OCI-LY1 (cell line): Measurements from ENCODE around the gene NPM1.

Experiments
- H2AFZ ChIP-seq: fragments of 200-600 bp; sonication (generic), shearing (Covaris generic); 2 replicates; pipeline ENCODE4 v1.6.0; 2014; ENCODE audit warnings: antibody characterized with exemption, mild to moderate bottlenecking, low read length
- H3F3A ChIP-seq: fragments of 200-600 bp; sonication (generic), shearing (Covaris generic); 2 replicates; pipeline ENCODE4 v1.6.0; 2014; ENCODE audit warnings: mild to moderate bottlenecking, antibody characterized with exemption, low read length, moderate library complexity; ENCODE audit not compliant: insufficient read depth
- H3K27ac ChIP-seq: fragments of 200-600 bp; sonication (generic); 2 replicates; pipeline ENCODE4 v1.5.1; 2014; ENCODE audit warnings: low read length, mixed run types, mild to moderate bottlenecking, low read depth; ENCODE audit not compliant: poor library complexity, severe bottlenecking
- H3K27me3 ChIP-seq: fragments of 200-600 bp; sonication (generic); 2 replicates; pipeline ENCODE4 v1.6.0; 2014; ENCODE audit warnings: antibody characterized with exemption, mild to moderate bottlenecking, low read length, moderate library complexity; ENCODE audit not compliant: insufficient read depth
- H3K36me3 ChIP-seq: fragments of 200-600 bp; sonication (generic); 2 replicates; pipeline ENCODE4 v1.6.1; 2014; ENCODE audit warnings: mild to moderate bottlenecking, antibody characterized with exemption, low read length, moderate library complexity, mixed read lengths; ENCODE audit not compliant: insufficient read depth
- H3K4me1 ChIP-seq: fragments of 200-600 bp; sonication (generic); 2 replicates; pipeline ENCODE4 v1.5.1; 2014; ENCODE audit warnings: mild to moderate bottlenecking, low read length, moderate library complexity; ENCODE audit not compliant: insufficient read depth, severe bottlenecking
- H3K4me2 ChIP-seq: fragments of 200-600 bp; sonication (generic), shearing (Covaris generic); 2 replicates; pipeline ENCODE4 v1.6.1; 2014; ENCODE audit warnings: low read length
- H3K4me3 ChIP-seq: fragments of 200-600 bp; sonication (generic); 2 replicates; pipeline ENCODE4 v1.5.1; 2014; ENCODE audit warnings: low read length, low read depth, mild to moderate bottlenecking, mixed read lengths; ENCODE audit not compliant: poor library complexity, severe bottlenecking
- H3K79me2 ChIP-seq: fragments of 200-600 bp; shearing (Covaris generic); 2 replicates; pipeline ENCODE4 v1.6.1; 2016; ENCODE audit warnings: mixed run types, low read length, mixed read lengths; ENCODE audit not compliant: insufficient read depth
- H3K9ac ChIP-seq: fragments of 200-600 bp; sonication (generic), shearing (Covaris generic); 2 replicates; pipeline ENCODE4 v1.6.1; 2014; ENCODE audit warnings: mild to moderate bottlenecking, low read length, mixed read lengths
- H3K9me2 ChIP-seq: fragments of 200-600 bp; sonication (generic), shearing (Covaris generic); 2 replicates; pipeline ENCODE4 v1.6.1; 2014; ENCODE audit warnings: low read depth, mild to moderate bottlenecking, low read length, mixed read lengths
- H3K9me3 ChIP-seq: fragments of 200-600 bp; shearing (Covaris generic); 2 replicates; pipeline ENCODE4 v1.6.1; 2014; ENCODE audit warnings: low read length, mixed read lengths
- H4K20me1 ChIP-seq: fragments of 200-600 bp; sonication (generic), shearing (Covaris generic); 2 replicates; pipeline ENCODE4 v1.6.0; 2016; ENCODE audit warnings: mild to moderate bottlenecking, low read length; ENCODE audit not compliant: insufficient read depth
- CTCF ChIP-seq: fragments of 200-600 bp; sonication (generic), shearing (Covaris generic); IDR thresholded peaks from 2 replicates; pipeline ENCODE4 v1.5.1; 2017; ENCODE audit warnings: mild to moderate bottlenecking, antibody characterized with exemption, low read length, moderate library complexity, mixed read lengths
- EZH2 ChIP-seq: fragments of 200-600 bp; sonication (generic), shearing (Covaris generic); IDR thresholded peaks from 2 replicates; pipeline ENCODE4 v1.8.0; 2017; ENCODE audit warnings: borderline replicate concordance, mixed run types, mild to moderate bottlenecking, antibody characterized with exemption, low read length, moderate library complexity, mixed read lengths

The NPM1 gene

GRCh38 chr5:171445644-171446516, 58.2 kb downstream of the NPM1 start:
- Histone ChIP-seq H3K79me2 (no peaks in the 10 kb centered on the region), H2AFZ (no peak overlapping the region), H3K27me3 (no peaks in the 10 kb centered on the region), H3K4me3 (no peak overlapping the region), H3K4me1 (no peaks in the 10 kb centered on the region), H3K9ac (no peak overlapping the region), H3K9me2 (no peaks in the 10 kb centered on the region), H3K27ac (no peak overlapping the region), H4K20me1 (no peaks in the 10 kb centered on the region), H3K36me3 (no peaks in the 10 kb centered on the region), H3K9me3 (no peaks in the 10 kb centered on the region), H3F3A (no peaks in the 10 kb centered on the region), H3K4me2 (no peak overlapping the region)
- TF ChIP-seq CTCF (no peak), EZH2 (no peak)

- H3K9ac ChIP-seq, result no peak overlapping the region
- no peak overlapping the region for H3K4me3 ChIP-seq
- no peaks in the 10 kb centered on the region for H3K27me3 ChIP-seq
- no peaks in the 10 kb centered on the region for H3K36me3 ChIP-seq
- no peaks in the 10 kb centered on the region for H3K79me2 ChIP-seq
- TF ChIP-seq EZH2, result no peak
- no peak for TF ChIP-seq CTCF
- no peak overlapping the region for H3K27ac ChIP-seq
- H3K4me1 ChIP-seq, result no peaks in the 10 kb centered on the region
- H3K9me2 ChIP-seq, result no peaks in the 10 kb centered on the region
- H2AFZ ChIP-seq, result no peak overlapping the region
- no peaks in the 10 kb centered on the region for H4K20me1 ChIP-seq
- H3K4me2 ChIP-seq, result no peak overlapping the region
- H3F3A ChIP-seq, result no peaks in the 10 kb centered on the region
- no peaks in the 10 kb centered on the region for H3K9me3 ChIP-seq
These were observed 59.6 kb downstream of the NPM1 start for GRCh38 chr5:171447226-171447625.

GRCh38 chr5:171449426-171449825, 61.8 kb downstream of the NPM1 start:
- Histone ChIP-seq H3F3A (no peaks in the 10 kb centered on the region), H3K9me2 (no peaks in the 10 kb centered on the region), H3K27me3 (no peaks in the 10 kb centered on the region), H3K4me2 (no peak overlapping the region), H3K27ac (no peak overlapping the region), H3K36me3 (no peaks in the 10 kb centered on the region), H3K79me2 (no peaks in the 10 kb centered on the region), H3K4me1 (no peaks in the 10 kb centered on the region), H2AFZ (no peak overlapping the region), H4K20me1 (no peaks in the 10 kb centered on the region), H3K9ac (no peak overlapping the region), H3K4me3 (no peak overlapping the region), H3K9me3 (no peaks in the 10 kb centered on the region)
- TF ChIP-seq EZH2, result no peak
